ENCODE data around the gene CEP295NL. TPM values are rescaled to one million over a fixed set of nuclear protein-coding genes. Genes with fewer than 3 reads are reported as not detected.

Gene CEP295NL
- total RNA-seq, 2 donors from 2014 or later = 1.3 to 3.1 TPM

DNA sequence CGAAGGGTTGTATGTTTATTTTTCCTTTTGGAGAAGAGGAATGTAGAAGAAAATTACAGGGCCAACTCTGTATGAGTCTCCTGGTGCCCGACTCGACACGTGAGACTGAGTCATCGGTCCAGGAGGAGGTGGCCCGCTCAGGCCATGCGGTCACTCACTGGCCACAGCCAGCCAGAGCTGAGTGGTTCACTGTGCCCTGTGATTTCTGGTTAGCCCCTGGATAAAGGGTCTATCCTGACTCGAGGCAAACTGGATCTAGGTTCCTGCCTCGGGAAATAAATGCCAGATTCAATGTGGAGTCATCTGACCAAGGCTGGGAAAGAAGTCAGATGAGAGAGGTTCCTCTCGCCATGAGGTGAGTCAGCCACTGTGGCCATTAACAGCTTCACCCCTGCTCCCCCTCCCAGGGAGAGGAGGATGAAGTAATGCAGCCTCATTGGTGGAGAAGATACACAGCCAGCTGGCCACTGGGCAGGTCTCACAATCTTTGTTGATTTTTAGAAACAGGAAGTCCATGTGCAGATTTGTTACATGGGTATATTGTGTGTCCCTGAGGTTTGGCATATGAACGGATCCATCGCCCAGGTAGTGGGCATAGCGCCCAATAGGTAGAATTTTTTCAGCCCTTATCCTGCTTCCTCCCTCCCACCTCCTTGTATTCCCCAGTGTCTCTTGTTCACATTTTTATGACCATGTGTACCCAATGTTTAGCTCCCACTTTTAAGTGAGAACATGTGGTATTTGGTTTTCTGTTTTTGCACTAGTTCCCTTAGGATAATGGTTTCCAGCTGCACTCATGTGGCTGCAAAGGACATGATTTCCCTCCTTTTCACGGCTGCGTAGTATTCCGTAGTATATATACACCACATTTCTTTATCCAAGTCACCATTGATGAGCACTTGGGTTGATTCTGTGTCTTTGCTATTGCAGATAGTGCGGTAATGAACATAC, 40.7 kb downstream of the CEP295NL start:
- intact Hi-C loops (cut with DNase I) = no loop called here

DNA sequence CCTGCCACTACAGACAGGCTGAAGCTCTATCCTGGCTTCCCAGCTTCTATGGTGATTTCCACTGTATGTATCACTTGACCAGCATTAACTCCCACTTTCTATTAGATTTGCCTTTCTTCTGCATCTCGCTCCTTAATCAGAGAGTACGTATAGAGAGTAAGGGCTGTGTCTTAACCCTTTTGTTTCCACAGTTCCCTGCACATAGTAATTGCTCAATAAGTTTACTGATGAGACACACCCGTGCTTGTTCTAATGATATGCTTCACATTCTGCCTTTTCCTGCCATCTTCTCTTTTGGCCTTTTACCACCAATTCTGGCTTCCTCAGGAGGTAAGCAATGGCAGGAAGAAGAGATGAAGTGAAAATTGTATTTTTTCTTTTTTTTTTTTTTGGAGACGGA, 41.8 kb downstream of the CEP295NL start:
- Histone ChIP-seq H3K4me3 (no peak overlapping the region), H3K27ac (peak overlapping the region in 2 of 4 donors; percentile 89 to 94), H3K36me3 (replicated peaks in 1 of 2; ENCODE audit: insufficient read depth in 1 of 2, low read depth in 2 of 2) (no peaks in the 10 kb centered on the region), H3K9me3 (no peaks in the 10 kb centered on the region), H3K4me1 (peaks cover 27% of the 10 kb centered on the region), H3K27me3 (no peaks in the 10 kb centered on the region)
- WGBS, 2 donors = 87 to 90% methylated on average over 4 of the region's 4 CpGs
- no peak for ATAC-seq
- intact Hi-C loops (cut with DNase I) = no loop called here
- no peak for DNase-seq
- TF ChIP-seq, protein P1, sequence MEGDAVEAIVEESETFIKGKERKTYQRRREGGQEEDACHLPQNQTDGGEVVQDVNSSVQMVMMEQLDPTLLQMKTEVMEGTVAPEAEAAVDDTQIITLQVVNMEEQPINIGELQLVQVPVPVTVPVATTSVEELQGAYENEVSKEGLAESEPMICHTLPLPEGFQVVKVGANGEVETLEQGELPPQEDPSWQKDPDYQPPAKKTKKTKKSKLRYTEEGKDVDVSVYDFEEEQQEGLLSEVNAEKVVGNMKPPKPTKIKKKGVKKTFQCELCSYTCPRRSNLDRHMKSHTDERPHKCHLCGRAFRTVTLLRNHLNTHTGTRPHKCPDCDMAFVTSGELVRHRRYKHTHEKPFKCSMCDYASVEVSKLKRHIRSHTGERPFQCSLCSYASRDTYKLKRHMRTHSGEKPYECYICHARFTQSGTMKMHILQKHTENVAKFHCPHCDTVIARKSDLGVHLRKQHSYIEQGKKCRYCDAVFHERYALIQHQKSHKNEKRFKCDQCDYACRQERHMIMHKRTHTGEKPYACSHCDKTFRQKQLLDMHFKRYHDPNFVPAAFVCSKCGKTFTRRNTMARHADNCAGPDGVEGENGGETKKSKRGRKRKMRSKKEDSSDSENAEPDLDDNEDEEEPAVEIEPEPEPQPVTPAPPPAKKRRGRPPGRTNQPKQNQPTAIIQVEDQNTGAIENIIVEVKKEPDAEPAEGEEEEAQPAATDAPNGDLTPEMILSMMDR (IDR thresholded peaks at IDR 0.05) = no peak
- no peak for TF ChIP-seq POLR2A (IDR thresholded peaks at IDR 0.05)

More for the DNA sequence above, 40.7 kb downstream of the CEP295NL start:
- peak overlapping the region; percentile 86 to 94 (median 90) for H3K27ac ChIP-seq
- H3K4me1 ChIP-seq = peaks cover 27% of the 10 kb centered on the region
- 50 to 60% methylated on average over 17 of the region's 17 CpGs for WGBS, 2 donors
- ATAC-seq = peak; percentile 94
- H3K27me3 ChIP-seq = no peaks in the 10 kb centered on the region
- peak; percentile 88 to 95 (median 92) for DNase-seq
- H3K4me3 ChIP-seq = no peak overlapping the region
- H3K36me3 ChIP-seq (replicated peaks in 1 of 2; ENCODE audit: insufficient read depth in 1 of 2, low read depth in 2 of 2) = no peaks in the 10 kb centered on the region
- H3K9me3 ChIP-seq = no peaks in the 10 kb centered on the region
- TF ChIP-seq, protein P1 (IDR thresholded peaks at IDR 0.05) = no peak
- TF ChIP-seq POLR2A (IDR thresholded peaks at IDR 0.05) = peak; percentile 60 to 77 (median 68)

DNA sequence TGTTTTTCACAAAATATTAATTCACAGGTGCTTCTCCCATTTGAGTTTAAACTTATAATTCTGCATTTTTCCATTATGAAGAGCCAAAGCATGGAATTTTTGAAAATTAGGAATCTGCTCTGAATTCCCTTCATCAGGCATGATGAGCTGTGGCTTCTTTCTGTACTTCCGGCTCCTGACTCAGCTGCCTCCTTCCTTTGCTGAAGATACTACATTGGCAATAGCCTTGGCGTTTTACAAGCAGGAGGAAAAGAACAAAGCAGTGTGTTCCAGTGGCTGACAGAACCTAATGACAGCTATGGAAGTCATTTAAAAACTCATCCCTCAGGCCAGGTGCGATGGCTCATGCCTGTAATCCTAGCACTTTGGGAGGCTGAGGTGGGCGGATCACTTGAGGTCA, 44.0 kb downstream of the CEP295NL start:
- Histone ChIP-seq H3K4me1 (peaks cover 16% of the 10 kb centered on the region), H3K36me3 (replicated peaks in 1 of 2; ENCODE audit: insufficient read depth in 1 of 2, low read depth in 2 of 2) (peaks cover 0 to 9% of the 10 kb centered on the region in 2 donors), H3K9me3 (no peaks in the 10 kb centered on the region), H3K4me3 (no peak overlapping the region), H3K27ac (no peak overlapping the region), H3K27me3 (no peaks in the 10 kb centered on the region)
- no peak for DNase-seq
- WGBS, 2 donors = 74 to 89% methylated on average over 4 of the region's 4 CpGs
- TF ChIP-seq, protein P1 (IDR thresholded peaks at IDR 0.05) = no peak
- TF ChIP-seq POLR2A (IDR thresholded peaks at IDR 0.05) = no peak
- ATAC-seq = no peak
- intact Hi-C loops (cut with DNase I) = no loop called here

DNA sequence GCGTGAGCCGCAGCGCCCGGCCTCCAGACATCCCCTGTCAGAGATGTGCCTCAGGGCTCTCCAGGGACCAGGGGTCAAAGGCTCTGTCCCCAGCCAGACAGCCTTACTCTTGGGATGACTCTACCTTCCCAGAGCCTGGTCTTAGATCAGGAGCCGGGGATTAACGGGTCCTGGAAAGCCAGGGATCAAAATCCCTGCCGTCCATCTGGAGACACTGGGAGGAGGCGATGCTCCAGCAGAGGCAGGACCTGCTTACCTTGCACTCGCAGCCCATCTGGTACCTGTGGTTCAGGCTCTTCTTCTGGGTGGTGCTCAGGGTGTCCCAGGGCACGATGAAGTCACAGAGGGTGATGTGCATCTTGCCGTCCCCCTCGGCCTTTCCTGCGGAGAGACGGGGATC, 45.7 kb downstream of the CEP295NL start:
- no peaks in the 10 kb centered on the region for H3K27me3 ChIP-seq
- TF ChIP-seq POLR2A (IDR thresholded peaks at IDR 0.05) = no peak
- TF ChIP-seq, protein P1 (IDR thresholded peaks at IDR 0.05) = no peak
- H3K27ac ChIP-seq = no peak overlapping the region
- no peak overlapping the region for H3K4me3 ChIP-seq
- intact Hi-C loops (cut with DNase I) = no loop called here
- no peaks in the 10 kb centered on the region for H3K9me3 ChIP-seq
- DNase-seq (no peak), ATAC-seq (no peak)
- H3K4me1 ChIP-seq = peaks cover 10% of the 10 kb centered on the region
- WGBS, 2 donors = 93 to 94% methylated on average over 9 to 14 of the region's 14 CpGs
- peaks cover 0 to 9% of the 10 kb centered on the region in 2 donors for H3K36me3 ChIP-seq (replicated peaks in 1 of 2; ENCODE audit: insufficient read depth in 1 of 2, low read depth in 2 of 2)
